Cerebellar cortex (tissue), 1 donor: ENCODE data around the gene ADGRV1.
"Not testable (repeated sequence)": the region's sequence is repeated elsewhere in the genome, so short reads cannot be mapped to it uniquely, and the experiment has no call there.

Source experiments
- DNase-seq: peaks from one replicate; pipeline ENCODE4 v3.0.0-alpha.2; 2015; ENCODE audit warnings: low spot score

ADGRV1 gene

DNA sequence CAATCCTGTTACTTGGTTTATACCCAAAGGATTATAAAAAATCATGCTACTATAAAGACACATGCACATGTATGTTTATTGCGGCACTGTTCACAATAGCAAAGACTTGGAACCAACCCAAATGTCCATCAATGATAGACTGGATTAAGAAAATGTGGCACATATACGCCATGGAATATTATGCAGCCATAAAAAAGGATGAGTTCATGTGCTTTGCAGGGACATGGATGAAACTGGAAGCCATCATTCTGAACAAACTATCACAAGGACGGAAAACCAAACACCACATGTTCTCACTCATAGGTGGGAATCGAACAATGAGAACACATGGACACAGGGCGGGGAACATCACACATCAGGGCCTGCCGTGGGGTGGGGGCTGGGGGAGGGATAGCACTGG, 34.5 kb downstream of the ADGRV1 start:
- DNase-seq, result not testable (repeated sequence)

DNA sequence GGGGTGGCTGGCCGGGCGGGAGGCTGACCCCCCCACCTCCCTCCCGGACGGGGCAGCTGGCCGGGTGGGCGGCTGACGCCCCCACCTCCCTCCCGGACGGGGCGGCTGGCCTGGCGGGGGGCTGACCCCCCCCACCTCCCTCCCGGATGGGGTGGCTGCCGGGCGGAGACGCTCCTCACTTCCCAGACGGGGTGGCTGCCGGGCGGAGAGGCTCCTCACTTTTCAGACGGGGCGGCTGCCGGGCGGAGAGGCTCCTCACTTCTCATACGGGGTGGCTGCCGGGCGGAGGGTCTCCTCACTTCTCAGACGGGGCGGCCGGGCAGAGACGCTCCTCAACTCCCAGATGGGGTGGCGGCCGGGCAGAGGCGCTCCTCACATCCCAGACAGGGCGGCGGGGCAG, 37.2 kb downstream of the ADGRV1 start:
- not testable (repeated sequence) for DNase-seq

DNA sequence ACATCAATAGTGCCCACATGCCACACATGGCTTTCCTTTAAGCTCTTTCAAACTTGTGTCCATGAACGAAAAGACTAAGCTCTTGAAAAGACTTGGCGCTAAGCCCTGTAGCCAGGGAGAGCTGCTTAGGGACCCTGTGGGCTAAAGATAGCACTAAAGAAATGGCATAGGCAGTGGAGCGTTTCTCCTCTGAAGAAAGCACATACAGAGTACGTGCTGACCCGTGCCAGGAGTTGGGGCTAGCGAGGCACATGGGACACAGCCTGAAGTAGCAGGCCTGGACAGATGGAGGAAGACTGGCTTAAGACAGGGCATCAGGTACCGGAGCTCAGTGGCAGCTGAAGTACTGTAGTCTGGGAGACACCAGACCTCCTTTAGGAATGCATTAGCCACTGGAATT, 39.7 kb downstream of the ADGRV1 start:
- DNase-seq, result no peak

DNA sequence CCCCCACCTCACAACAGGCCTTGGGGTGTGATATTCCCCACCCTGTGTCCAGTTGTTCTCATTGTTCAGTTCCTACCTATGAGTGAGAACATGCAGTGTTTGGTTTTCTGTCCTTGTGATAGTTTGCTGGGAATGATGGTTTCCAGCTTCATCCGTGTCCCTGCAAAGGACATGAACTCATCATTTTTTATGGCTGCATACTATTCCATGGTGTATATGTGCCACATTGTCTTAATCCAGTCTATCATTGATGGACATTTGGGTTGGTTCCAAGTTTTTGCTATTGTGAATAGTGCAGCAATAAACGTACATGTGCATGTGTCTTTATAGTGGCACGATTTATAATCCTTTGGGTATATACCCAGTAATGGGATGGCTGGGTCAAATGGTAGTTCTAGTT, 41.7 kb downstream of the ADGRV1 start:
- not testable (repeated sequence) for DNase-seq

DNA sequence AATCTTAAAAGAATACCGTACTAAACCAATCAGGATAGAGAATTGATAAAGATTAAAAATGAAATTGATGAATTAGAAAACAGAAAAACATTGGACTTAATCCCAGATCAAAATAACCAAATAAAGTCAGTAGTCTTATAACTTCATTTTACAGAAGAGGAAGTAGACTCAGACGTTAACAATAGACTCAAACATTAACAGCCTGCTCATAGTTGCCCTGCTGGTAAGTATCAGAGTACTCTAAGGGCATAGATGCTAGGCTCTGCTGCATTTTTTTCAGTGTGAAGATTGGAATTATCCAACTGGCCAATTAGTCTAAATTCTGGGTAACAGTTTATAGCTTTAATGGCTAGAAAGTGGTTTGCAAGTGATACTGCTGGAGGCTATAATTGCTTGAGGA, 42.9 kb downstream of the ADGRV1 start:
- no peak for DNase-seq

DNA sequence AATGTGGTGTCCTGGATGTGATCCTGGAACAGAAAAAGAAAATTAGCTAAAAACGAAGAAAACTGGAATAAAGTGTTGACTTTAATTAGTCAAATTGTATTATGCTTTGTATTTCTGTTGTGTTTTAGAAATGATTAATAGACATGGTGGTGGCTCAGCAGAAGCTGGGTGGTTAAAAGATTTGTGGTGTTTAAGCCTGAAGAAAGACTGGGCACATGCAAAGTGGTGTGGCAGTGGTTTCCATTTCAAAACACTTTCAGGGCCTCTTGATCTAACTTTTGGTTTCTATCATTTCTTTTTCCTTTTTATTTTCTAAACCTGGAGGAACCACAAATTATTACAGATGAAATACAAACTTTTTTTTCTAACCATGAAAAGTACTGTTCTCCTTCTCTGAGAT, 44.1 kb downstream of the ADGRV1 start:
- DNase-seq, result no peak

DNA sequence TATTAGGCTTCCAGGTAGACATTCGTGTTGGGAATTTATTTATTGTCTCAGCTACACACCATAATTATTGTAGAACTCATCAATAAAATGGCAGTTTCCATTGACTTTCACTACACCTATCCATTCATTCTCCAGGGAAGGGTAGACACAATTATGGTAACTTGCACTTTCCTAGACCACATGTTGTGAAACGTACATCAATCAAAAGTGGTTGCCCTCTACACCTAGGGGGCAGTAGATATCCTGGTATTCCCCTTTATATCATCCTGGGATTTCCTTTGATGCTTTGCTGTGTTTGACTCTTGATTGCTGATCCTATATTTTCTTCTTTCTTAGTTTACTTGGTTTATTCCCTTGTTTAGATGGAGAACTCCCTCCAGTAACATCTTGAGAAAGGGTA, 47.9 kb downstream of the ADGRV1 start:
- no peak for DNase-seq

DNA sequence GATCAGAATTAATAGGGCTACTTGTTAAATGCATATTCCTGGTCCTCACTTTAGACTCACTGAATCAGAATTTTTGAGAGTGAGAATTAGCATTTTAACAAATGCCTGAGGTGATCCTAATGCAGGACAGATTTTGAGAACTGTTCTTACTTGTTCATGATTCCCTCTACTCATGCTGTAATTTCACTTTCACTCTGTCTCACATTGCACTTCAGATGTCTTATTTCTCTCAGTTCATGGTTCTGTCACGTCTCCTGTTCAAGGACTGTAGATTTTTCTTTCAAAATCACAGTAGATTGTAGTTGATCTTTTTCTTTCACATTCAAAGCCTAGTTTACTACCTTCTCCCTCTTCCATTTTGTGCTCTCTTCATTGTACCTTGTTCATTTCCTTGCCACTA, 54.3 kb downstream of the ADGRV1 start:
- DNase-seq, result no peak

DNA sequence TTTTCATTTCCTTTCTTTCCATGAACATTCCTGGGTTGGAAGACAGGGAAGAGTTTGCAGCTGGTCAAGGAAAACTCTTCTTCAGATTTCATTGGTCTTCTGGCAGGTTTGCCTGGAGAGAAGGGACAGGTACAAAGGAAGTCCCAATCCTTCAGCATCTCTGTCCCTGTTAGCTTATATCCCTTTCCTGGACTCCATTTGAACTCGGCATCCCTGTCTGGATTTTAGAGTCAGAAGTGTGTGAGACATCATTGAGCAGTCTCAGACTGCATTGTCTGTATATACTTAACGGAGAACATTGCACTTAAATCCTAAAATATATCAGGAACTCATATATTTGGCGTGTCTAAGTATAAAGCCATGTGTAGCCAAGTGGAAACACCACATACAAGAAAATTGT, 54.9 kb downstream of the ADGRV1 start:
- no peak for DNase-seq

DNA sequence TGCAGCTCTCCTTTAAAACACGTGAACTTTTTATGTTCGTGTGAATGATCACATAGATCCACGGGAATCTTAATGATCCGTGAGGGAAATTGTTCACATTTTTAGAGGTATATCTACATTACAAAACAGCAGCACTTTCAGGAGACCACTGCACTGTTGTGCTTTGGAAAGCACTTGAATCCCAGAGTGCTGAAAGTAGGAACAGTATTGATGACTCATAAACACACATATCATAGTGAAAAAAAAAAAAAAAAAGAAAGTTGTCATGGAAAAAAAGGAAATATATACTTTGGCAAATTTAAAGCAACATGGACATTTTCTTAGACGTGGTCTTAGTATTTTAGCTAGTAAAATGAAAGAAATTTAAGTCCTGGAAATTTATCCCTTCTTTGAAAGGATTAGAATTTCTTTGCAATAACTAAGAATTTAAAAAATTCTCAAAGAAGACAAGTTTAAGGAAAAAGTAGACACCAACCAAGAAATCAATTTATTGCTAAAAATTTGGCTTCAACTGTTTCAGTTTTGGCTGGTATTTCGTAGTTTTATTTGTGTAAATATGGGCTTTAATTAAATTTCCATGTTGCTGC, 55.4 kb downstream of the ADGRV1 start:
- no peak for DNase-seq

DNA sequence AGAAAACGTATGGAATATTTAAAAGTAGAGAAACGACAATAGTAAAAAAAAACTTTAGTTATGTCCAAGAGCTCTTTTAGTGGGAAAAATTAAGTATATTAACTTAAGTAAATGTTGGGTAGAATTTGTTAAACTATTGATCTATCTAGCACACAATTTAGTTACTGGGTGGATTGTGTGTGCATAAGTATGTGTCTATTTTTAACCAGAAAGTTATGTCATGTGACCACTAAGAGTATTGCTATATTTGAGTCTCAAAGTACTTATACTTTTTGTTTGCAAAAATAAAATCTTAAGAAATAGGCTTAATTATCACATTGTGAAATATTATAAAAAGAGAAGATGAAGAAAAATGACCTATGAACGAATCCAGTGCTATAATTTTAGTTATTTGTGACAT, 56.8 kb downstream of the ADGRV1 start:
- no peak for DNase-seq

DNA sequence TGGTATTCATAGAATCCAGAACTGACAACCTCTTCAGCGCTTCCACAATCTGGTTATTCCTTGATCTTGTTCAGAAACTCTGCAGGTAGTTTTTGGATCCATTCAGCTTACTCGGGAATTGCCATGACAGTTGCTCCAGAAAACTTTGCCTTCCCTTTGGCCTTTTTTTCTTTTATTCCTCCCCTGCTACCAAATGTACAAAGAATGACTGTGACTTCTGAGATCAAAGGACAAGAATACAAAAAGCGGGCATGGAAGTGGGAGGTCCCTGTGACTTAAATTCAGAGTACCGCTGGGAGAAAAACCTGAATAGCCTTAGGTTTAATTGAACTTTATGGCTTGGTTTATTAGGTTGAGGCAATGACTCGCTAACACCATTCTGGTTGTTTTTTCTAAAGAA, 59.5 kb downstream of the ADGRV1 start:
- DNase-seq, result no peak

DNA sequence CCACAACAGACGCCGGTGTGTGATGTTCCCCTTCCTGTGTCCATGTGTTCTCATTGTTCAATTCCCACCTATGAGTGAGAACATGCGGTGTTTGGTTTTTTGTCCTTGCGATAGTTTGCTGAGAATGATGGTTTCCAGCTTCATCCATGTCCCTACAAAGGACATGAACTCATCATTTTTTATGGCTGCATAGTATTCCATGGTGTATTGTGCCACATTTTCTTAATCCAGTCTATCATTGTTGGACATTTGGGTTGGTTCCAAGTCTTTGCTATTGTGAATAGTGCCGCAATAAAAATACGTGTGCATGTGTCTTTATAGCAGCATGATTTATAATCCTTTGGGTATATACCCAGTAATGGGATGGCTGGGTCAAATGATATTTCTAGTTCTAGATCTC, 61.2 kb downstream of the ADGRV1 start:
- not testable (repeated sequence) for DNase-seq

DNA sequence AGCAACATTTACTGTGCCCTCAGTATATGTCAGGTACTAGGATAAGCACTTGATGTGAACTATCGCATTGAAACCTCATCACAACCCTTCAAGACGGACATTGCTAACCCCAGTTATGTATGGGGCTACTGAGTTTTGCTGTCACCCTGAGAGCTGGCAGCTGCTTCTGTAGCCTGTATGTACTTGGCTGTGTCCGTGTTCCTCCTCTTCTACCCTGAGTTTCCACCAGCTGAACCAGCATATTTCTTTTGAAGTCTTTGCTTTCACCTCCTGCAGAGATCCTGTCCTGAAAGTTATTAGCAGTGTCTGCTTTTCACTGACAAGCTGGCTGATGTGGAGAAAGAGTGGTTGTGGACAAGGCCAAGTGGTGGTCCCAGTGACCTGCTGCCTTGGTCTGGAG, 63.3 kb downstream of the ADGRV1 start:
- no peak for DNase-seq

DNA sequence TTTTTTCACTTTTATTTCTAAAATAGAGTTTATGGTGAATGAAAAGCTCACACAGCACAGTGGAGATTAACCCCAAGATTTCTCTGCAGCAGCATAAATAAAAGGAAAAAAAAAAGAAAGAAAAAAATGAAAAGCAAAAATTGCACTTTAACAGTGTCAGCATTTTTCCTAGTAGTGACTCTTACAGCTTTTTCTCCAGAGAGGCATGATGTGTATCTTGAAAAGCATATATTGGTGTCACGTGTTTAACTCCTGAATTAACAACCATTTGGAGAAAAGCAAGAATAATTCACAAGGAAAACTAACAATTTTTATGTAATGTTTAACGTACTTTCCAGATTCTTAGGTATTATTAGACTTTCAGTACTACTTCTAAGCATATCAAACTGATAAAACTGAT, 67.9 kb downstream of the ADGRV1 start:
- DNase-seq, result no peak

DNA sequence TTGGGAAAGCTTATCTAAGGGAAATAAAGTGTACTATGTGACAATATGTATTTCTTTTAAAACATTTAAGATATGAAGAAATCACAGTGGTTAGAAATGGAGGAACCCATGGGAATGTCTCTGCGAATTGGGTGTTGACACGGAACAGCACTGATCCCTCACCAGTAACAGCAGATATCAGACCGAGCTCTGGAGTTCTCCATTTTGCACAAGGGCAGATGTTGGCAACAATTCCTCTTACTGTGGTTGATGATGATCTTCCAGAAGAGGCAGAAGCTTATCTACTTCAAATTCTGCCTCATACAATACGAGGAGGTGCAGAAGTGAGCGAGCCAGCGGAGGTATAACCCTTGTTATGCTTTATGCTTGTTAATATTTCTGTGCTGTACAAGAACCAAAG, 69.9 kb downstream of the ADGRV1 start:
- no peak for DNase-seq

DNA sequence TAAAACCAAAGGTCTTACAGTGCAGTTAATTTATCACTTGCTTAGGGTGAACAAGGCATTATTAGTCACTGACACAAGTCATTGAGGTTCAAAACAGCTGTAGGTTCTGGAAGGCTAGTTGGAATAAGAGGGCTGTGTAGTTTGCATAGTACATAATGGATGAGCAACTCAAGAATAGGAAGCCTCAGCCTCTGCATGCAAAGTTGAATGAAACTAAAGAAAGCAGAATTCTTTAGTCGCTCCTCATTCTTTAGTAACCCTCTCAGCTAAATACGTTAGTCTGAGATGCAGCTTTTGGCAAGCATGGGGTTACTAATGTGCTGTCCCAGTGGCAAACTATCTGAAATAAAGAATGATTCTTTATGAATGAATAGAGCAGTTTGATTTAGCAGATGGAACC, 74.2 kb downstream of the ADGRV1 start:
- DNase-seq, result no peak

DNA sequence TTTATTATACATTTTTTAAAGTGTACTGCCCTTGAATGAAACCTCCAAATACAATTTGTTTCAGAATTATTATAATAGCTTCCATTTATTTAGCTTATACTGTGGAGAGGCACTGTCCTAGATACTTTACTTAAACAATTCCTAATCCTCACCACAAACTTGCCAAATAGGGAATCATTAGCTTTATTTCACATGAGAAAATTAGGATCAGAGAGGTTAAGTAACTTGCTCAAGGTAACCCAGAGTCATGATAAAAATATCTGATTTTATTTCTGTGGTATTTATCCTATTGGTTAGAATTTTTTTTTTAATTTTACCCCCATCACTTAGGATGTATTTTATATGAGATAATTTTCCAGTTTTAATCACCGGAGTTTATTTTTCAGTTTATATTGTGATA, 78.4 kb downstream of the ADGRV1 start:
- no peak for DNase-seq

DNA sequence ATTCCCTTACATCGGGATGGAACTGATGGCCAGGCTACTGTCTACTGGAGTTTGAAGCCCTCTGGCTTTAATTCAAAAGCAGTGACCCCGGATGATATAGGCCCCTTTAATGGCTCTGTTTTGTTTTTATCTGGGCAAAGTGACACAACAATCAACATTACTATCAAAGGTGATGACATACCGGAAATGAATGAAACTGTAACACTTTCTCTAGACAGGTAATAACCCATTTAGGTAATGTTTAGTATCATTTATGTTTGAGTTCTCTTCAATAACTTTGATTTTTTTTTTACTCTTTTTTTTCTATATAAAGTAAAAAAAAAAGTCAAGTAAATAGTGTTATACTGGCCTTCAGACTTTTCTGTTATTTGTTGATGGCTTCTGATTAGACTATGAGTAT, 79.1 kb downstream of the ADGRV1 start:
- no peak for DNase-seq

DNA sequence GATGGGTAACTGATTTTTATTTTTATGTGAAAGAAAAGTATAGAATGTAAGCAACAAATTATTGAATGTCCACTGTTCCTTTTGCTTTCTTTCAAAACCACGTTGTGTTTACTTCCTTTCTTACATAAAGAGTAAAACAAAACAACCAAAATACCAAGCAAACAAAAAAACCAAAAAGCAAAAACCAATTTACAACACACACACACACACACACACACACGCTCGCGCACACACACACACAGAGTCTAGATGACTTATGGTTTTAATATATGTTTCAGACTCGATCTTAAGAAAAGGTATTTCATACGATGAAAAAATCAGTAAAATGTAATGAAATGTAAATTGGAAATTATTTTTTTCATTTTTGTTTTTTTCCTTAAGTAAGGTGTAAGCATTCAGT, 80.3 kb downstream of the ADGRV1 start:
- no peak for DNase-seq

DNA sequence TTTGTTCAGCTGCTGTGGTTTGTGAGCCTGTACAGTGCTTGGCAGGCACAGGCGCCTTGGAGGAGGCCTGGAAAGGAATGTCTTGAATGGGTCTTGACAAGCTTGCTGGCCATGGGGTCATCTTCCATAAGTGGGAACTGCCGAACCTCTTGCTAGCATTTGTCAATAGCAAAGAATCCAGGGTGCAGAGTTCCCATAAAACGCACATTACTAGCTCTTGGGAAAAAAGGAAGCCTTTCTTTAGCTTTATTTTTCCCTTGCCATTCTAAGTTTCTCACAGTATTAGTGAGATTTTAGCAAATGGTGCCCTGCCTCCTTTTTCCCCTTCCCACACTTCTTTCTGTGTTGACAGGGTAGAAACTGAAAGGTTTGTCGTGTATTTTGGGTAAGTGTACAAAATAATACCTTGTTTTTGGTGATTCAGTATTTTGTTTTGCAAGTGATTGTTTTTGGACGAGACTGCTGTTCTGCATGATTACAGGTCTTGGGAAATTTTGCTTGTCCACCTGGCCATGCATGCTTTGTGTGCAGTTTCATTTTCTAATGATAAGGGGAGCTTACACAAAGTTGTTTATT, 82.0 kb downstream of the ADGRV1 start:
- DNase-seq, result no peak

DNA sequence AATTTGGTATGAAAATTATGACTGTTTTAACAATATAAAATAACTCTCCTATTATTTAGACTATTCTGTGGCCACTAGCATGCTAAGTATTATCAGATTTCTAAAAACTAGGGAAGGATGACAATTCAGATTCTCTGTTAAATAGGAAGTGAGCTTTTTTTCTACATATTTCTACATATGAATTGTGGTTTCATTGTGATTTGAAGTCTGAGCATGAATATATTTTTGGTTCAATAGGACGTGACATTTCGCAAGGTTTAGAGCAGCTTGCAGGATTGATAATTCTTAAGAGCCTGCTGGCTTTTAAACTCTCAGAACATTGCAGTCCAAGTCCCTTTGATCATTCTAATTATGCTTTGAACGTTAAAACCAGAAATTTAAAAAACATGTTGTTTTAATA, 82.9 kb downstream of the ADGRV1 start:
- no peak for DNase-seq

DNA sequence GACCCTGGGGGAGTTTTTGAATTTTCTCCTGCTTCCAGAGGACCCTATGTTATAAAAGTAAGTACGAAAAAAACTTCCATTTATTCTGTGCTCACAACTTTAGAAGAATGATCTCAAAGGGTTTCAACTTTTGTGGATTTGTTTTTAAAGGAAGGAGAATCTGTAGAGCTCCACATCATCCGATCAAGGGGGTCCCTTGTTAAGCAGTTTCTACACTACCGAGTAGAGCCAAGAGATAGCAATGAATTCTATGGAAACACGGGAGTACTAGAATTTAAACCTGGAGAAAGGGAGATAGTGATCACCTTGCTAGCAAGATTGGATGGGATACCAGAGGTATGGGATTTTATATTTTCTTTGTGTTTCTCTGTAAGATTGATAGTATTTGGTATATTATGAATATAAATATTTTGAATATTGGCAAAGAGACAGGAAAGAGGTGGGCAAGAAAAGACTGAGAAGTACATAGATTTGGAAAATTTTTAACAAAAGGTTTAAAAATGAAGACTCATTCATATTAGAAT, 84.2 kb downstream of the ADGRV1 start:
- DNase-seq, result no peak

DNA sequence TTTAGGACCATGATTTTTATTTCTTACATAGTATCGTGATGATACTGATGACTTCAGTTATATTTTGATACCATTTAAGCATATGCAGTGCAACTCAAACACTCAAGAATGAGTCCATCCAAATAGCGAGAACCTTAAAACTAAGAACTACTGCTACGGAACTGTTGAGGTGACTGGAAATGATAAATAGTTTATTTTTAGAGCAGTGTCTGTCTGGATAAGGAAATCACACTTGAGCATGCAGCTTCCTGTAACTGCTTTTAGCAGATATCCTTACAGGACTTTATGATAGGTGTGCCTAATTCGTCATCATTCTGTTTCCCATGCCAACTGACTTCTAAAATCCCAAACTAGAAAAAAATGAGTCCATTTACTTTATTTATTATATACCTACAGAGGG, 85.5 kb downstream of the ADGRV1 start:
- DNase-seq, result no peak
